ENCODE data around the gene RAB2B.
"Not testable (repeated sequence)": the region's sequence is repeated elsewhere in the genome, so short reads cannot be mapped to it uniquely, and the experiment has no call there.

RAB2B gene

DNA sequence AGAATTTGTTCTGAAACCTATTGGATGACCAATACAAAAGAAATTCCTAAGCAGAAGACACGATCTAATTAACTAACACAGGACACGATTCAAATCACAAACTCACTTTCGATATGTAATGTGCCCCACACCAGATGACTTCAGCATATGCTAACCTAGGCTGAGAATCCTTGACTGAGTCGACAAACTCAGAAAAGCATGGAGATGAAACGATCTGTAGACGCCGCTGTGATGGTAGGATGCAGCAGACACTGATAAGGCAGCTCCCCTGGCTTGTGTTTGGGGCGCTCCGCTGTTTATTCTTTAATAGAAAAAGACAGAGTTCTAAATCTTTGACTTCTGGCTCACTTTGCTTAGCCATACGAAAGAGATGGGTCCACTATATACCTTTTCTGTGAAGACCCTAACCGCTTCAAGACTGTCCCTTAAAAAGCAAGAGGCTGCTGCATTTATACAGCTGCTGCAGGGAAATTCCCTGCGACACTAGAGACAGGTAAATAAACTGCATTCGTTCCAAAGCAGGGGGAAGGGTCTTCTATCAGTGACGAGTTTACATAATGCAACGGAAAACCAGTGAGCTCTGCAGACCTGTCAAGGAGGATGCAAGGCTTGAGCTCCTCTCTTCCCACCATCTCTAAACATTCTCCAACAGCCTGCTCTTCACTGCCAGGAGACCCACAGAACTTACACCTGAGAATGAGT, 21.8 kb downstream of the RAB2B start:
- Histone ChIP-seq H3K4me1 (ENCODE audit: insufficient read depth, low read length) (peaks cover 39% of the 10 kb centered on the region), H3K79me2 (ENCODE audit: insufficient read depth, low read length) (peaks cover 59% of the 10 kb centered on the region), H3K4me3 (ENCODE audit: low read depth in 1 of 2, low read length in 2 of 2) (peak overlapping the region; percentile 68 to 85; a peak in 3 of 4 replicates), H3K27ac (ENCODE audit: low read length) (peak overlapping the region; percentile 79), H3K36me3 (ENCODE audit: insufficient read depth, low read length) (peaks cover 13% of the 10 kb centered on the region), H3K9ac (ENCODE audit: low read depth, low read length) (peak overlapping the region; percentile 69), H3K27me3 (ENCODE audit: insufficient read depth, low read length, poor library complexity) (no peaks in the 10 kb centered on the region), H4K20me1 (ENCODE audit: insufficient read depth, low read length) (peaks cover 8% of the 10 kb centered on the region; the same call in 1 of the 2 replicates), H3K9me3 (ENCODE audit: insufficient read depth, low read length, severe bottlenecking) (no peaks in the 10 kb centered on the region), H3K4me2 (ENCODE audit: insufficient read depth, low read length) (peak overlapping the region; percentile 94), H2AFZ (ENCODE audit: low read depth, low read length) (peak overlapping the region; percentile 89; the same call in 1 of the 2 replicates)
- TF ChIP-seq, protein P1, sequence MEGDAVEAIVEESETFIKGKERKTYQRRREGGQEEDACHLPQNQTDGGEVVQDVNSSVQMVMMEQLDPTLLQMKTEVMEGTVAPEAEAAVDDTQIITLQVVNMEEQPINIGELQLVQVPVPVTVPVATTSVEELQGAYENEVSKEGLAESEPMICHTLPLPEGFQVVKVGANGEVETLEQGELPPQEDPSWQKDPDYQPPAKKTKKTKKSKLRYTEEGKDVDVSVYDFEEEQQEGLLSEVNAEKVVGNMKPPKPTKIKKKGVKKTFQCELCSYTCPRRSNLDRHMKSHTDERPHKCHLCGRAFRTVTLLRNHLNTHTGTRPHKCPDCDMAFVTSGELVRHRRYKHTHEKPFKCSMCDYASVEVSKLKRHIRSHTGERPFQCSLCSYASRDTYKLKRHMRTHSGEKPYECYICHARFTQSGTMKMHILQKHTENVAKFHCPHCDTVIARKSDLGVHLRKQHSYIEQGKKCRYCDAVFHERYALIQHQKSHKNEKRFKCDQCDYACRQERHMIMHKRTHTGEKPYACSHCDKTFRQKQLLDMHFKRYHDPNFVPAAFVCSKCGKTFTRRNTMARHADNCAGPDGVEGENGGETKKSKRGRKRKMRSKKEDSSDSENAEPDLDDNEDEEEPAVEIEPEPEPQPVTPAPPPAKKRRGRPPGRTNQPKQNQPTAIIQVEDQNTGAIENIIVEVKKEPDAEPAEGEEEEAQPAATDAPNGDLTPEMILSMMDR (IDR thresholded peaks at IDR 0.05; ENCODE audit: borderline replicate concordance, extremely low read depth, low read length, poor library complexity, severe bottlenecking) = no peak
- TF ChIP-seq EZH2 (IDR thresholded peaks at IDR 0.05; ENCODE audit: borderline replicate concordance, low read depth, low read length, severe bottlenecking) = no peak
- ATAC-seq (ENCODE audit: insufficient read depth, low read depth) (no peak), DNase-seq (no peak)

DNA sequence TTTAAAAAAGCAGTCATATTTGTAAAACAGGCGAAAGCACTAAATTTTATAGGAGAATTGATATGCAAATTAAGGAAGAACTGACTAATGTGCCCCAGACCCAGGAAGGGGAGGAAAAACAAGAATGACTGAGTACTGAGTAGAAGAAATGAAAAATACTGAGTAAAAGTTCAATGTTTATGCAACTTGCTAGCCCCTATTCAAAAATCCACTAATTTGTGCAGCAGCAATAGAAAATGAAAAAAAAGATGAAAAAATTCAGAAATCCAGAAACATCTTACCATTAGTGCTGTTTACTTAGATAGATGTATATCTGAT, 26.9 kb downstream of the RAB2B start:
- H3K79me2 ChIP-seq (ENCODE audit: insufficient read depth, low read length) = peaks cover 96% of the 10 kb centered on the region
- H3K27ac ChIP-seq (ENCODE audit: low read length) = no peak overlapping the region
- H3K27me3 ChIP-seq (ENCODE audit: insufficient read depth, low read length, poor library complexity) = no peaks in the 10 kb centered on the region
- no peak overlapping the region for H3K4me2 ChIP-seq (ENCODE audit: insufficient read depth, low read length)
- ATAC-seq (ENCODE audit: insufficient read depth, low read depth) (no peak), DNase-seq (no peak)
- H3K36me3 ChIP-seq (ENCODE audit: insufficient read depth, low read length) = peaks cover 9% of the 10 kb centered on the region; the same call in 1 of the 2 replicates
- H3K9ac ChIP-seq (ENCODE audit: low read depth, low read length) = no peak overlapping the region
- H3K4me3 ChIP-seq (ENCODE audit: low read depth in 1 of 2, low read length in 2 of 2) = no peak overlapping the region
- TF ChIP-seq EZH2 (IDR thresholded peaks at IDR 0.05; ENCODE audit: borderline replicate concordance, low read depth, low read length, severe bottlenecking) = no peak
- TF ChIP-seq, protein P1 (IDR thresholded peaks at IDR 0.05; ENCODE audit: borderline replicate concordance, extremely low read depth, low read length, poor library complexity, severe bottlenecking) = no peak
- H2AFZ ChIP-seq (ENCODE audit: low read depth, low read length) = no peak overlapping the region
- no peaks in the 10 kb centered on the region for H3K9me3 ChIP-seq (ENCODE audit: insufficient read depth, low read length, severe bottlenecking)
- H4K20me1 ChIP-seq (ENCODE audit: insufficient read depth, low read length) = peaks cover 23% of the 10 kb centered on the region; the same call in 1 of the 2 replicates
- H3K4me1 ChIP-seq (ENCODE audit: insufficient read depth, low read length) = peaks cover 28% of the 10 kb centered on the region

- not testable (repeated sequence) for H3K27ac ChIP-seq (ENCODE audit: low read length)
Measured at GRCh38 chr14:21442657-21443056, 34.1 kb downstream of the RAB2B start.

GRCh38 chr14:21440859-21441258, 35.9 kb downstream of the RAB2B start:
- H3K4me2 ChIP-seq (ENCODE audit: insufficient read depth, low read length) = no peak overlapping the region
- H3K27me3 ChIP-seq (ENCODE audit: insufficient read depth, low read length, poor library complexity) = no peaks in the 10 kb centered on the region
- H3K9me3 ChIP-seq (ENCODE audit: insufficient read depth, low read length, severe bottlenecking) = no peaks in the 10 kb centered on the region
- no peak overlapping the region for H3K4me3 ChIP-seq (ENCODE audit: low read depth in 1 of 2, low read length in 2 of 2)
- peaks cover 93% of the 10 kb centered on the region for H3K79me2 ChIP-seq (ENCODE audit: insufficient read depth, low read length)
- TF ChIP-seq, protein P1 (IDR thresholded peaks at IDR 0.05; ENCODE audit: borderline replicate concordance, extremely low read depth, low read length, poor library complexity, severe bottlenecking) = no peak
- TF ChIP-seq EZH2 (IDR thresholded peaks at IDR 0.05; ENCODE audit: borderline replicate concordance, low read depth, low read length, severe bottlenecking) = no peak
- peaks cover 24% of the 10 kb centered on the region for H3K4me1 ChIP-seq (ENCODE audit: insufficient read depth, low read length)
- H4K20me1 ChIP-seq (ENCODE audit: insufficient read depth, low read length) = peaks cover 22% of the 10 kb centered on the region; the same call in 1 of the 2 replicates
- no peak overlapping the region for H3K27ac ChIP-seq (ENCODE audit: low read length)
- no peak overlapping the region for H2AFZ ChIP-seq (ENCODE audit: low read depth, low read length)
- ATAC-seq (ENCODE audit: insufficient read depth, low read depth) (no peak), DNase-seq (no peak)
- H3K36me3 ChIP-seq (ENCODE audit: insufficient read depth, low read length) = no peaks in the 10 kb centered on the region
- no peak overlapping the region for H3K9ac ChIP-seq (ENCODE audit: low read depth, low read length)

More at GRCh38 chr14:21442657-21443056, 34.1 kb downstream of the RAB2B start:
- H3K4me3 ChIP-seq (ENCODE audit: low read depth in 1 of 2, low read length in 2 of 2); H3K9me3 ChIP-seq (ENCODE audit: insufficient read depth, low read length, severe bottlenecking); H3K36me3 ChIP-seq (ENCODE audit: insufficient read depth, low read length); H2AFZ ChIP-seq (ENCODE audit: low read depth, low read length); H3K4me2 ChIP-seq (ENCODE audit: insufficient read depth, low read length); DNase-seq; H3K27me3 ChIP-seq (ENCODE audit: insufficient read depth, low read length, poor library complexity); ATAC-seq (ENCODE audit: insufficient read depth, low read depth); H3K9ac ChIP-seq (ENCODE audit: low read depth, low read length): not testable (repeated sequence)
- Histone ChIP-seq H4K20me1 (ENCODE audit: insufficient read depth, low read length) (peaks cover 33% of the 10 kb centered on the region; the same call in 1 of the 2 replicates), H3K79me2 (ENCODE audit: insufficient read depth, low read length) (peaks cover 94% of the 10 kb centered on the region), H3K4me1 (ENCODE audit: insufficient read depth, low read length) (peaks cover 13% of the 10 kb centered on the region)
